ENCODE data around the gene EIF4A2. TPM values are rescaled to one million over a fixed set of nuclear protein-coding genes. Genes with fewer than 3 reads are reported as not detected.

The EIF4A2 gene
- total RNA-seq (ENCODE audit: insufficient read depth, low replicate concordance): 664 TPM

DNA sequence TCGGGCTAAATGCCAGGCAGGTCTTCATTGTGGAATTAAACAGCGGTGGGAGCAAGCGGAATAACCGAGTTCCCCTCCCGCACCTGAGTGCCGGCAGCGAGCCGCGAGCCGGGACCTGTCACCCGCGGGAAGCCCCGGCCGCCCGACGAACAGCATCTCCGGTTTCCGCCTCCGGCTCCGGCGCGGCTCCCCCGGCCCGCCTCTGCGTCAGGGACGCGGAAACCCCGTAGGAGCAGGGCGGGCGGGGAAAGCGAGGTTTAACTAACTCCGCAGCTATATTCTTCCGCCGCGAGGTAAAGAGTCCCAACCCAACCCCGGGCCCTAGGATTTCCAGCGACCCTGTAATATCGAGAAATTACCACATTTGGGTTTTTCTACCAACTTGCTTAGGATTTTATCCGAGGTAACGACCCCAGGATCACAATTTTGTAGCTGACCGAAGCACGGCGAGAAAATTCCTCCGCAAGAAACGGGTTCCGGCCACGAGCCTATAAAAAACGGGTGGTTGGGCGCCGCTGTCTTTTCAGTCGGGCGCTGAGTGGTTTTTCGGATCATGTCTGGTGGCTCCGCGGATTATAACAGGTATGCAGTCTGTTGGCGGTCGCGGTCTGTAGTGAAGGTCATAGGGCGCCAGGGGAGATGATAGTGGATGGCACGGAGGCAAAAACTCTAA lies at the start of gene EIF4A2:
TSS of gene EIF4A2 (plus strand) at position 520 of the 673 bp plus-strand sequence. CDS start at position 554, 34 bp downstream.
- peak; percentile 89 for DNase-seq (ENCODE audit: low spot score)

DNA sequence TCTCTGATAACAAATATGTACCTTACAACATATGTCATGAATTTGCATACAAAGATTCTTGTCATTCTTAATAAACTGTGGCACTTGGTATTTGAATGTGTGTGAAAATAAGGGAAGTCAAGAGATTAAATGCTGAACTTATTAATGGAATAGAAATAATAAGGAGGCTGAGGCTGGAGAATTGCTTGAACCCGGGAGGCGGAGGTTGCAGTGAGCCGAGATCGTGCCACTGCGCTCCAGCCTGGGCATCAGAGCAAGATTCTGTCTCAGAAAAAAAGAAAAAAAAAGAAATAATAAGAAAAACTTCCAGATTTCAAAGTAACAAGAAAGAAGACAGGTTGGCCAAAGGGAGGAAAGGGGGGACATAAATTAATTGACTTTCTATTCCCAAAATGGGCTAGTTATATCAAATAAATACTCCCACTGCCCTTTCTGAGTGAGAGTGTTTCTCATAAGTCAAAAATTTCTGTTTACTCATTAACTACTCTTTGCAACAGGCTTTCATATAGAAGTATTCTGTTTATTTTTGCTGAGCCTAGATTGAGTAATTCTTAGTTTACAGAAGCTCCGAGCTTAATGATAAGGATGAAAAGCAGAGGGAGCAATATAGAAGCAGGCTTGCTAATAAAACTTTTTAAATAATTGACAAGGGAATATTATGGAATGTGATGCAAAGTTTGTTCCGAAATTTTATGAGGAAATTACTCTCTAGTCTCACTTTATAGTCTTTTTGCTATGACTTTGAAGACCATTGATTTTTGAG lies 40.6 kb upstream of the EIF4A2 start:
- DNase-seq (ENCODE audit: low spot score): no peak

DNA sequence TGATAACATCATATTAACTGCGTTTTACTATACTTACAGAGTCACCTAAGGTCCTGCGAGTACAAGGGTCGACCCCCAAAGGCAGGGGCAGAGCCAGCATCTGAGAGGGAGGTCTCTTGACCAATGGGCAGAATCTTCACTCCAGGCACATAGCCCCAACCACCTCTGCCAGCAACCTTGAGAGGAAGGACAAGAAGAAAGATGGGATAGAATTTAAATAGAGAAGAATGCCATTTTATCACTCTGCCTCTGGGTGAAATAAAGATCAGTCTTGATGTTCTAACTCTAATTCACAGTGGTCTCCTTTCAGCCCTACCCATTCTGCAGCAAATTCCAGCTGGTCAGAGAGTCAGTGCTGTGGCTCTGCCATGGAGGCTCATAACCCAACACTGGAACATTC lies 39.7 kb upstream of the EIF4A2 start:
- no peak for DNase-seq (ENCODE audit: low spot score)

- DNase-seq (ENCODE audit: low spot score): peak; percentile 85
Observed at GRCh38 chr3:186746008-186746407, 37.4 kb upstream of the EIF4A2 start.

- DNase-seq (ENCODE audit: low spot score): no peak
Observed at GRCh38 chr3:186750316-186750715, 33.1 kb upstream of the EIF4A2 start.

- DNase-seq (ENCODE audit: low spot score): no peak
Observed at GRCh38 chr3:186751480-186751879, 31.9 kb upstream of the EIF4A2 start.

GRCh38 chr3:186754006-186754405 lies 29.4 kb upstream of the EIF4A2 start:
- no peak for DNase-seq (ENCODE audit: low spot score)

DNA sequence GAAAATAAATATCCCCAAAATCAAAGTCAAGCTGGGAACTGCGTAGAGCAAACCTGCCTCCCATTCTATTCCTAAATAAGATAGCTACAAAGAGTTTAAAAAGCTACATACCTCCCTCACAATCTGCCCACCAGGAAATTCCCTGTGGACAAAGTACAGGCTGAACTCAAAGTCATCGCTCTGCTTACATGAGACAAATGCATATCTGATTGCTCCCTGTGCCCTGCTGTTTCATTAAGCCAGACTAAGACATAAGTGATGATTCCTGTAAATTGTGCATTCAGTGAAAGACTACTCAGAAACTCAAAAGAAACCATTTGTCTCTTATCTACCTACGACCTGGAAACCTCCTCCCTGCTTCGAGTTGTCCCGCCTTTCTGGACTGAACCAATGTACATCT lies 28.5 kb upstream of the EIF4A2 start:
- no peak for DNase-seq (ENCODE audit: low spot score)

- no peak for DNase-seq (ENCODE audit: low spot score)
Observed at GRCh38 chr3:186757214-186757613, 26.2 kb upstream of the EIF4A2 start.

DNA sequence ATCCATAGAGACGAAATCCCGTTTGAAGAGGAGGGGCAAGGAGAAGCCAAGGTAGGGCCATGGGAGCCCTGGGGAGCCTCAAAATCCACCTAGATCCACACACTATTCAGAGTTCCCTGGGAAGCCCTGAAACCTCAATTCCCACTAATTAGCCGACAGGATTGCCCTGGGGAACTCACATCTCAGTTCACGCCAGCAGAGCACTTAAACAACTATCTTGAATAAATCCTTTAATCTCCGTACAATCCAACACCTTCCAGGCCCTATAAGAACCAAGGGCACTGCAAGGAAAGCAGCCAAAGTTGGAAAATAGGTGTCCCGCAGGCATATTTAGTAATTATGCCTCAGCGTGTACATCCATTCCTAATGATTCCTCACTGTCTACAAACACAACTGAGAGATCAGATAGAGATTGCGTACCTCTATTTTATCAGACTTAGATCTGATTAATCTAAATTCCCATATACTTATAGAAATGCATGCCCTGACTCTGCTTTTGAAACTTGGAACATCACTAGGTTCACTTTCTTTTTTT lies 25.6 kb upstream of the EIF4A2 start:
- DNase-seq (ENCODE audit: low spot score): no peak

GRCh38 chr3:186759231-186759930 lies 24.0 kb upstream of the EIF4A2 start:
- no peak for DNase-seq (ENCODE audit: low spot score)

DNA sequence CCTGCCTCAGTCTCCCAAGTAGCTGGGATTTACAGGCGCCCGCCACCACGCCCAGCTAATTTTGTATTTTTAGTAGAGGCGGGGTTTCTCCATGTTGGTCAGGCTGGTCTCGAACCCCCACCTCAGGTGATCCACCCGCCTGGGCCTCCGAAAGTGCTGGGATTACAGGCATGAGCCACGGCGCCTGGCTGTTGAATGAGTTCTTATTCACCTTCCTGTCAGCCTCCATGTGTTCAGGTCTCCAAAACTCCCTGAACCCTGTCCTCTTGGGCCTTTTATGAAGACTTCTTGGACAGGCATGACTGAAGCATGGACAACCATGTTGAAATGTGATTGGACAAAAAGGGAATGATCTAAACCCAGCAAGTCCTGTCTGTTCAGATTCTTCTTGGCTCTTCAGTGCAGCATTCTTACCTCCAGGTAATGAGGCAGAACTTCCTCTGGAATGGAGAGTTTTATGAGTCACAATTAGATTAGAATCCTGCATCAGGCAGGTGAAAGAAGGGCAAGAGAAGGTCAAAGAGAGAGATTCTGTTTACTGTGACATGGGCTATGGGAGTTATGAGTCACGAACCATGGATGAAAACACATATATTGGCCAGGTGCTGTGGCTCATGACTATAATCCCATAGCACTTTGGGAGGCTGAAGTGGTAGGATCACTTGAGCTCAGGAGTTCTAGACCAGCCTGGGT lies 23.1 kb upstream of the EIF4A2 start:
- DNase-seq (ENCODE audit: low spot score): no peak

DNA sequence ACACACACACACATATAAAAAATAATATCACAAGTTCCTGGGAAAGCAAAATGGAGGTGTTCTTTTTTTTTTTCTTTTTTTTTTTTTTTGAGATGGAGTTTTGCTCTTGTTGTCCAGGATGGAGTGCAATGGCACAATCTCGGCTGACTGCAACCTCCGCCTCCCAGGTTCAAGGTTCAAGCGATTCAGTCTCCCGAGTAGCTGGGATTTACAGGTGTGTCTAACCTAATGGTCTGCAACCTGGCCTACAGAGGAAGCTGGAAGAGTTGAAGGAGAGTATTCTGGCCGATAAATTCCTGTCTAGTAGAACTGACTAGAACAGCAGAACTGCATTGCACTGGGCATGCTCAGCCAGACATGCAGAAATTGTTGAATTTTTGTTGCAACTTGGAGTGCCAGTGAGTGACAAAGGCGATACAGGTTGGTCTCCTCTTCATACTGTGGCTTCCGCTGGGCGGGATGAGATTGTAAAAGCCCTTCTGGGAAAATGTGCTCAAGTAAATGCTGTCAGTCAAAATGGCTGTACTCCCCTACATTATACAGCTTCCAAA lies 22.4 kb upstream of the EIF4A2 start:
- no peak for DNase-seq (ENCODE audit: low spot score)

- peak; percentile 46 for DNase-seq (ENCODE audit: low spot score)
Observed at GRCh38 chr3:186772281-186772694, 11.1 kb upstream of the EIF4A2 start.

DNA sequence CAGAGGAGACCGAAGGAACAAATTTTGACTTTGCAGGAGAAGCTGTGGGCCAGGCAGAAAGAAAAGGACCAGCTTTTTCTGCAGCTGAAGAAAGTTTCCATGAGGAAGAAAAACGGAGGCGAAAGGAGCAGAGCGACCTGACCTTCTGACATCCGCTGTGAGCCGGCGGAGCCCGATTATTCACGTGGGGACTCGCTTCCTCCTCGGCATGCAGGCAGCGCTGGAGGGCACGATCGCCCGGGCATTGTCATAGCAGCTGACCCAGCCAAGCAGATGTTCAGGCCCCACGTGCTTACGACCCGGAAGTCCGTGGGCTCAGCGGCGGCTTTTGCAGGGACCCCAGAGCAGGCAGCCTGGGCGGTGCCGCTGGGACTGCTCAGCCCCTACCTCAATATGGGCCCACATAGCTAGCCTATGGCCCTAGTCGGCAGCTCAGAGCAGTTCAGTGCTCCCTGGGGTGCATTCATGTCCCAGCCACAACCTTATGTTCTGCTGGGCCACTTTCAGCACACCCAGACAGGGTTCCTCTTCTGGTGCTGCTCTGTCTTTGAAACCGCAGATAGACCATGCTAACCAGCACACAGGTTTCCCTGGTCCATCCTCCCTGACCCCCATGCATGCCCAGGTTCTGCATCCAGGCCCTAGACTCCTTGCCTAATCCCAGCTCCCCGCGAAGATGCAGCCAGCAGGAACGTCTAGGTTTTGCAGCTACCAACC lies 10.5 kb upstream of the EIF4A2 start:
- DNase-seq (ENCODE audit: low spot score): peak; percentile 52

- no peak for DNase-seq (ENCODE audit: low spot score)
Observed at GRCh38 chr3:186775999-186776398, 7.4 kb upstream of the EIF4A2 start.

GRCh38 chr3:186779204-186779603 lies 4.2 kb upstream of the EIF4A2 start:
- DNase-seq (ENCODE audit: low spot score): no peak

- peak; percentile 24 for DNase-seq (ENCODE audit: low spot score)
Observed at GRCh38 chr3:186782542-186783057, 777 bp upstream of the EIF4A2 start.

DNA sequence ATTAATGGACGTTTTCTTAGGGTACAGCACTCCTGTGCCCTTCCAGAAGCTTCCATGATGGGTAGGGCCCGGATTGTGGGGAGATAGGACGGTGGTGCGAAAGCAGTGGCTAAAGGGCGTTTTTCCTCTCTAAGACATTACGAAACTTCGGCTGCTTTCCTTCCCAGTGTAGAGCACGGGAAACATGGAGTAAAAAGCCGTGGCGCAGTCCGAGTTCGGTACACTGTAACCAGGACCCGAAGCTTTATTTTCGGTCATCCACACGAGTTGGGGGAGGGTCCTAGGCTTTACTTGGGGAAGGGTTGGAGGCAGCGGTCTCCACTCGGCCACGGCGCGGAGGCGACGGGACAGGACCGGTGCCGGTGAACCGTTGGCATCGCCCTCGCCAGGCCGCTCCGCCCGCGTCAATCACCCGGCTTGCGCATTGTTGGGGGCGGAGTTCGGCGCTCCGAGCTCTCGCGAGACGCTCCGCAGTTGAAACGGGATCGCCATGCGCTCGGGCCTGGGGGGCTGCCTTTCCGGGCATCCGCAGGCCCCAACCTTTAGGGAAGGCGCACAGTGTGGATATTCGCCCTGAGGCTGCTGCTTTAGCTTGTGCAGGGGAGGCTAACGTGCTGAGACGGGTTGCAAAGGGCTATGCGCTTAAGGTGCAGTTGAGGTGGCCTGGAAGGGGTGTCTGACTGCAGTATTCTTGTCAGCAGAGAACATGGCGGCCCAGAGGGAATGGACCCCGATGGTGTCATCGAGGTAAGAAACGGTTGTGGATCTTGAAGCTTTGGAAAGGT lies 546 bp downstream of the EIF4A2 start:
- DNase-seq (ENCODE audit: low spot score): peak; percentile 83

Data from umbilical cord (tissue), 2 donors.